Activated CD4-positive, CD25-positive, alpha-beta regulatory T cell treated with anti-CD3 and anti-CD28 coated beads, Interleukin-2, amount 50 U/mL, for 72 hours (primary cell): ENCODE measurements around the gene POLD2.
A peak's percentile ranks its signal among the peaks of the same experiment; 100 is the strongest.

Experiments used
- DNase-seq: peaks from one replicate; pipeline ENCODE4 v3.0.0; 2021

The POLD2 gene

DNA sequence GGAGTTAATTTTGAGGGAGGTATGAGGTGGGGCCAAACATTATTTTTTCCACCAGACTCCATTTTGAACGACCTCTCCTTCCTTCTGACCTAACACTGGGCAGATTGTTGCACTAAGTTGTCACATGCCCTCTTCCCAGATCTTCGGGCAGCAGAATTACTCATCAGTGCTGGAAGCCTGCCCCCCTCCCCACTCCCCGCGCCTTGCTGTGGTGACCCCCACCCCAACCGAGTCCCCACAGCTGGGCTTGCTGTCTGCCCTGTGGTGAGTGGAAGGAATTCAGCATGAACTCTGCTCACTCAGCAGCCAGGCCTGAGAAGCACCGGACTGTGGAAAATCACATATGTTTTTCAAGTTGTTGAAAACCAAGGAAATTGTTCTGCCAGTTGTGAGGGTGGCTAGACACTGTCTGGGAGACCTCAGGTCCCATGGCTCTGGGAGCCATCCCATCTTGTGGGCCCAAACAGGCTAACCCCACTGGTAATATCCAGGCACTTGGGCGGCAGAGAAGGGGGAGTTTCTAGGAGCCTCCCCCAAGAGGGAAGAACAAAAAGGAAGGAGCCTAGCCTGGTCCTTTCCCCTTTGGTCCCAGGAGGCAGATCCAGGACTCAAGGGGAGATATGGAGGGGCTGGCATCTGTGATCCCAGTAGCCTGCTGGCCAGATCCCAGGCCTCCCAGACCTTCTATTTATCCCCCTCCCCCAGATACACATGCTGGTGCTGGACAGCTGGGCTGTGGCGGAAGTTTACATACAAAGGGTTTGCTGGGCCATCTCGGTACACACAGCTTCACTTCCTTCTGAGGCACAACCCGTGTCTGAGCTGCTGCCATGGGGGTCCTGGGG is 22.7 kb downstream of the POLD2 start:
- no peak for DNase-seq

- no peak for DNase-seq
Measured at GRCh38 chr7:44099669-44100068, 23.7 kb downstream of the POLD2 start.

GRCh38 chr7:44098092-44099068 is 25.0 kb downstream of the POLD2 start:
- no peak for DNase-seq

DNA sequence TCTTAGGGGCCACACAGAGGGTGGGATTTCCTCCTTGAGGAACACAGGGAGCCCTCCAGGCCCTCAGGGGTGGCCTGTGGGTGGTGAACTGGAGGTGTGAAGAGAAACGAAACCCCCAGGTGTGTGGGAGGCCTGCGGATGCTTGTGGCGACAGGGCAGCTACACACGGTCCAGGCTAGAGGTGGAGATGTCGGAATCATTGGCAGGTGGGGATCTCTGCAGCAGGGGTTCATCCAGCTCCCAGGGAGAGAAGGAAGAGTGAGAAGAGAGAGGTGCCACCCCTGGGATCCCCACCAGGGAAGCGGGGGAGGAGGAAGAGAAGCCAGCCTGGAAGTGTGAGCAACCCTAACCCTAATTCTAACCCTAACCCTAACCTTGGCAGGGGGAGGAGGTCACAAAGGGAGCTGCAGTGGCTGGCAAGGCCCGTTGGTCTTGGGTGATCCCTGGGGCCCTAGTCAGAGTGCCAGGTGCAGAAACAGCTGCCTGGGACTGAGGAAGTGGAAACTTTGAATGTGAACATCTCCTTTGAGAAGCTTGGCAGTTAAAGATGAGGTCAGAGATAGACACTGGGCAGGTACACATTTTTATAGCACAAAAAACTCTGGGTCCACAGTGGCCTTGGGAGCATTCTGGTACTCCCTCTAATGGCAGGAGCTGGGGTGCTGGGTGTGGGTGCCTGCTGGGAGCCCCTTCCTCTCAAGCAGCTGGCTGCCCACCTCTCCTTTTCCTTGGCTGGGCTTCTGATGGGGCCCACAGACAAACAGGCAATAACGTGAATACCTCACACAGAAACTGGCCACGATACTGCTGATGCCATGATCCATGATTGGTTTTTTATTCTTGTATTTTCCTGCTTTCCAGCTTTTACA is 26.1 kb downstream of the POLD2 start:
- DNase-seq = no peak

GRCh38 chr7:44096326-44096881 is 26.9 kb downstream of the POLD2 start:
- DNase-seq = no peak

- no peak for DNase-seq
Measured at GRCh38 chr7:44095781-44096180, 27.6 kb downstream of the POLD2 start.

DNA sequence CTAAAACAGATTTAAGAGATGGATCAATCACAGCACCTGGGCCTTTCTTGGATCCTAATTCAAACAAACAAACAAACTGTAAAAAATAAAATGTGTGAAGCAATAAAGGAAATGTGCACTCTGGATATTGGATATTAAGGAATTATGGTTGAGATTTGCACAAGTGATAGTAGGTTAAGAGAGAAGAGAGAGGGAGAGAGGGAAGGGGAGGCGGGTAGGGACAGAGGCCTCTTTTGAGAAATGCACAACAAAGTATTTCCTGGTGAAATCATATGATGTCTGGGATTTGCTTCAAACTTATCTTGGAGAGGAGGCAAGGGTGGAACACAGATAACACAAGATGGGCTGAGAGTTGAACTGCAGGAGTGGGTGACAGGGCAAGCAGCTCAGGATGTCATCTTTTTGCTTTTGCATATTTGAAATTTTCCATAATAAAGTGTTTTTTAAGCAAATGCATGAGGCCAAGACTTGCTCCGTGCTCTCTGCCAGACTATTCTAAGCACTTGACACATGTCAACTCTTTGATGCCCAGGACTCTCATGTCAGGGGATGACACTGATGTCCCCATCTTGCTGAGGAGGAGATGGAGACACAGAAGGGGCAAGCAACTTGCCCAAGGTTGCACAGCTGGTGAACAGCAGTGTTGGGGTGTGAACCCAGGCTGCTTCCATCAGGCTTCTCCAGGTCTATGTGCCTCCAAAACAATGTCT is 28.3 kb downstream of the POLD2 start:
- no peak for DNase-seq

DNA sequence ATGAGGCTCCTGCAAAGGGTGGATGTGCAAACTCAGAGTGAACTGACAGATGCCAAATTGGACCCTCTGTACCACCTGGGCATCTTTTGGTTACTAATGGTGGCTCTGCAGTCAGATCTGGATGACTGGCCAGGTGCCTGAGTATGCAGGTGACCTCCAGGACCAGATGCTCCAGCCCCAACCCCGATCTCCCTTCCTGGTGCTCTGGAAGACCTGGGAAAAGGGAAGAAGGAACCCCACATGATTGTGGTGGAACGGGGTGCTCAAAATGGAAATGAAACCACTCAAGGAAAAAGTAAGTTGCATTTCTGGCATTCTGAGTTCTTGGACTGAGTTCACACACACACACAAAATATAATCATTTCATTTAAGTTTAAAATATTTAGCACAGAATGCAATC is 29.0 kb downstream of the POLD2 start:
- DNase-seq = no peak

GRCh38 chr7:44093102-44093641 is 30.2 kb downstream of the POLD2 start:
- DNase-seq = no peak

- no peak for DNase-seq
Measured at GRCh38 chr7:44087911-44088838, 35.2 kb downstream of the POLD2 start.

GRCh38 chr7:44086627-44087026 is 36.7 kb downstream of the POLD2 start:
- no peak for DNase-seq

DNA sequence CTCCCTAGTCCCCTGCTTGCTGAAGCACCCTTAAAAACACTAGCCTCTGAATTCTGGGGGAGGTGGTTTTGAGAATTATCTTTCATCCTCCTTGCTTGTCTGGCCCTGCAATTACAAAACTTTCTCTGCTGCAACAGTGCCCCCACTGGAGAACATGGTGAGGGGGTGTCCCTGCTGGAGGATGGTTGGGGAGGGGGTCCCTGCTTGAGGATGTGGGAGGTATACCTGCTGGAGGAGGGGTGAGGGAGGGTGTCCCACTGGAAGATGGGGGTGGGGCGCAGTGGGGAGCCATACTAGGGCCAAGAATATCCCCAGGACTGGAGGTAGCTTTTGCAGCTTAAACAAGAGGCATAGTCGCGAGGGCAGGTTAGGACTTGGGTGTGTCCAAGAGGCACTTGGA is 37.8 kb downstream of the POLD2 start:
- no peak for DNase-seq

GRCh38 chr7:44084701-44085100 is 38.6 kb downstream of the POLD2 start:
- no peak for DNase-seq

DNA sequence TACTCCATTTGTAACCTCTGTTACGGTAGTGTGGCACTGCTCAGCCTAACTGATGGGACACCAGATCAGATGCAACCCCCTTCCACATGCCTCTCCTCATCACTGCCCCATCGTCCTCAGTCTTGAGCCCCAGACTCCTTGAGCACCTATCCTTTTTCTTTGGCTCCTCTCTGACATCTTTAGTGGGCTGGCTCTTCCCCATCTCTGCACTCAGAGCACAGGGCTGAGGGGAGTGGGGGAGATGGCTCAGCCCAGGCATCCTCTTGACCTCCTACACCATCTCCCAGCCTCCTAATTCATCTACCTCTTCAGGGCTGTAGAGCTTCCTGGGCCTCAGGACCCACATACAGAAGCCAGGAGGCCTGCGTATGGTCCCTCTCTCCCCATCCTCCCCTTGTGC is 39.6 kb downstream of the POLD2 start:
- no peak for DNase-seq

DNA sequence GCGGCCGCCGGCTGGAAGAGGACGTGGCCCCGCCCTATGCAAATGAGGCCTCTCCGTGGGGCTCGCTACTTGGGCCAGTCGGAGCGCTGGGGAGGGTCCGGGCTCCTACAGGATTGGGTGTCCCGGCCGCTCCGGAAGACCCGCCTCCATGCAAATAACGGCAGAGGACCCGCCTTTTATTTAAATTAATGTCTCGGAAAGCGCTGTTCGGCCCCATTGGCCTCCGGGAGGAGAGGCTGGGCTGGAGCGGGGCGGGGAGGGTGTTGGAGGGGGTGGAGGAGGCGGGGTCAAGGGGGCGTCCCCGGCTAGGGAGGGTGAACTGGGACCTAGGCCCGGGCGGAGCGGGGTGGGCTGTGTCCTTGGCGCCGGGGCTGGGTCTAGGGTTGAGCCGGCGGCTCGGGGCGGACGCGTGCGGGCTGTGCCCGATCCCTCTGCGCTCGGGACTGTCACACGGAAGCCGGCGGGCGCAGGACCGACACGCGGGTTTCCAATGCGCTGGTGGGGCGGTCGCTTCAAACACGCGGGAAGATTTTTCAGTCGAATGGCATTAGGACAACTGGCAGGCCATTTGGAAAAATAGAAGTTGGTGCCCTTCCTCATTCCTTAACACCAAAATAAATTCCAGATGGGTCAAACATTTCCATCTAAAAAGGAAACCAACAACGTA is 40.7 kb downstream of the POLD2 start:
- peak; percentile 97 for DNase-seq

GRCh38 chr7:44081266-44081748 is 42.0 kb downstream of the POLD2 start:
- DNase-seq = no peak

- no peak for DNase-seq
Measured at GRCh38 chr7:44080686-44081265, 42.6 kb downstream of the POLD2 start.

GRCh38 chr7:44080118-44080517 is 43.2 kb downstream of the POLD2 start:
- DNase-seq = no peak

- no peak for DNase-seq
Measured at GRCh38 chr7:44079331-44080021, 43.9 kb downstream of the POLD2 start.
